Activated naive CD8-positive, alpha-beta T cell (primary cell): ENCODE data around the gene LRP1-AS.

ENCODE experiments used
- H3K27ac Mint-ChIP-seq: one replicate; pipeline ENCODE4 v1.8.0; 2021; ENCODE audit warnings: mixed read lengths
- H3K27me3 Mint-ChIP-seq: one replicate; pipeline ENCODE4 v1.8.0; 2021; ENCODE audit warnings: mixed read lengths
- H3K36me3 Mint-ChIP-seq: one replicate; pipeline ENCODE4 v1.8.0; 2021; ENCODE audit warnings: mixed read lengths
- H3K4me1 Mint-ChIP-seq: one replicate; pipeline ENCODE4 v1.8.0; 2021; ENCODE audit warnings: low read depth, mixed read lengths
- H3K4me3 Mint-ChIP-seq: one replicate; pipeline ENCODE4 v1.8.0; 2021; ENCODE audit warnings: mild to moderate bottlenecking, mixed read lengths
- H3K9me3 Mint-ChIP-seq: one replicate; pipeline ENCODE4 v1.8.0; 2021; ENCODE audit warnings: low read depth, mixed read lengths

The LRP1-AS gene

DNA sequence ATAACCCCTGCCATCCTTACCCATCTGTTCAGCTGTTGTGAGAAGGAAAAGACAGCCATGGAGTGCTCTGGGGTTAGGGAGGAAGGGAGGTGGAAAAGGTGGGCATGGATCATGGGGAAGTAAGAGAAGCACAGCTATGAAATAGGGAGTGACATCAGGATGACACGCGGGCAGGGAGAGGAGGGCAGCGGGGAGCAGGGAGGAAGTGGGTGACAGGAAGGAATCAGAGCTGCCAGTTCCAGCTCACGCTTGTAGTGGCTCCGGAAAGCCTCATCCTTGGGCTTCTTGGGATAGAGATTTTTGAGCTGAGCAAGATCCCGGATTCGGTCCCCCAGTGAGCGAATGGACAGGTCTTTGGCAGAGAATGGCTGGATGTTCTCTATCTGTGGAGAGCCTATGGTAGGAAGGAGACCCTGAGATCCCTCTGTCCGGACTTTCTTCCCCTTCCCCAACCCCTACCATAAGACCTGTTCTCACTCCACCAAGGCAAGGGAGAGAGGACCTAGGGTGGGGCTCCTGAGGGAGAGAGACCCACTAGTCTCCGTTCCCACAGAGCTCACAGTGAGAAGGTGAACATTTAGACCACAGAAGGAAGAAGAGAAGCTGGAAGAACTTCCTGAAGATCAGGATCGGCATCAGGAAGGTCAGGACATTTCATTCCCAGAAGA lies 48.2 kb downstream of the LRP1-AS start:
- Mint-ChIP-seq H3K36me3 (peaks cover 3% of the 10 kb centered on the region), H3K4me3 (no peak overlapping the region), H3K27me3 (no peaks in the 10 kb centered on the region), H3K9me3 (no peaks in the 10 kb centered on the region), H3K27ac (peak overlapping the region; percentile 86), H3K4me1 (peaks cover 58% of the 10 kb centered on the region)

GRCh38 chr12:57098546-57098945 lies 48.9 kb downstream of the LRP1-AS start:
- H3K27ac Mint-ChIP-seq = peak overlapping the region; percentile 86
- H3K36me3 Mint-ChIP-seq = peaks cover 3% of the 10 kb centered on the region
- H3K27me3 Mint-ChIP-seq = no peaks in the 10 kb centered on the region
- H3K4me3 Mint-ChIP-seq = no peak overlapping the region
- H3K9me3 Mint-ChIP-seq = no peaks in the 10 kb centered on the region
- H3K4me1 Mint-ChIP-seq = peaks cover 55% of the 10 kb centered on the region

DNA sequence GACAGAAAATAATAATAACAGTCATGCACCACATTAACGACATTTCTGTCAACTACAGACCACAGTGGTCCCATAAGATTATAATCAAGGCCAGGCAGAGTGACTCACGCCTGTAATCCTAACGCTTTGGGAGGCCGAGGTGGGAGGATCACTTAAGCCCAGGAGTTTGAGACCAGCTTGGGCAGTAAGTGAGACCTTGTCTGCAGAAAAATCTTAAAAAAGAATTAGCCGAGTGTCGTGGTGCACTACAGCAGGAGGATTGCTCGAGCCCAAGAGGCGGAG lies 49.9 kb downstream of the LRP1-AS start:
- Mint-ChIP-seq H3K4me1 (peaks cover 57% of the 10 kb centered on the region), H3K36me3 (peaks cover 3% of the 10 kb centered on the region), H3K27ac (peak overlapping the region; percentile 74), H3K27me3 (no peaks in the 10 kb centered on the region), H3K4me3 (no peak overlapping the region), H3K9me3 (no peaks in the 10 kb centered on the region)

- Mint-ChIP-seq H3K4me3 (no peak overlapping the region), H3K4me1 (peaks cover 56% of the 10 kb centered on the region), H3K9me3 (no peaks in the 10 kb centered on the region), H3K27me3 (no peaks in the 10 kb centered on the region), H3K36me3 (peaks cover 3% of the 10 kb centered on the region), H3K27ac (peak overlapping the region; percentile 74)
Observed at GRCh38 chr12:57096748-57097553, 50.5 kb downstream of the LRP1-AS start.

DNA sequence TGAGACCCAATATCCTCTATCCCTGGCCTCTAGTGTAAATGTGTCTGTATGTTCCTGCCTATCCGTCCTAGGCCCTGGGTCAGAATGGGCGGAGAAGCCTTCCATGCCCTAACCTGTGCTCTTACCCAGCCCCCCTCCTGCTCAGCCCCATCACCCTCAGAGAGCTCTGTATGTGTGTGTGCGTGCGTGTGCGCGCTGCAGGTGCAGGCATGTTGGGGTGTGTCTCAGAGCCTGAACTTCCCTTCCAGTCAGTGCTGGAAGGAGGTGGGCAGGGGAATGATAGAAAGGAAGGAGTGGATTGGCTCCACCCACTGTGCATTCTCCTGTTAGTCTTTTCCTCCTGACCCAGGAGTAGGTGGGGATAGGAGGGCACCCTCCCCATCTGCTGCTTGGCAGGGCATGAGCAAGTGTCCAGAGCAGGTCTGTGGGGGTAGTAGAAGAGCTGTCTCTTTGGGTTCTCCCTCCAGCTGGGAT lies 51.3 kb downstream of the LRP1-AS start:
- peaks cover 56% of the 10 kb centered on the region for H3K4me1 Mint-ChIP-seq
- H3K9me3 Mint-ChIP-seq = no peaks in the 10 kb centered on the region
- H3K4me3 Mint-ChIP-seq = no peak overlapping the region
- peak overlapping the region; percentile 80 for H3K27ac Mint-ChIP-seq
- H3K36me3 Mint-ChIP-seq = peaks cover 3% of the 10 kb centered on the region
- no peaks in the 10 kb centered on the region for H3K27me3 Mint-ChIP-seq

DNA sequence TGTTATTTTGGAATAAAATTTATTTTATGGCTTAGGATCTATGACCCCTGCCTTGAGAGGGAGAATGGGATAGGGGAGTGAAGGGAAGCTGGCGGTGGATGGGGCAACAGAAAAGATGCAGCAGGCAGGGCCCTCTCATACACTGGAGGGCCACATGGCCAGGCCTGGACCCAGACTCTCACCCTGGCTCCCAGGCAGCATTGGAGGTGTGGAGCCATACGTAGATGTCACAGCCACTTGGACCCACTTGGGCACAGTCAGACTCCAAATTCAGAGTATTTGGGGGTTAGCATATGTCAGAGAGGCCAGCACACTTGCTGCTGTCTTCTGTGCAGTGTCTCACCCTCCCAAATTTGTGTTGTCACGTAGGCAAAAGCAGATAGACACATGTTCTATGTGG lies 52.0 kb downstream of the LRP1-AS start:
- Mint-ChIP-seq H3K9me3 (no peaks in the 10 kb centered on the region), H3K27me3 (no peaks in the 10 kb centered on the region), H3K36me3 (peaks cover 3% of the 10 kb centered on the region), H3K27ac (peak overlapping the region; percentile 80), H3K4me1 (peaks cover 57% of the 10 kb centered on the region), H3K4me3 (no peak overlapping the region)
